CD14-positive monocyte (primary cell): ENCODE data around the gene CHST11. TPM values are rescaled to one million over a fixed set of nuclear protein-coding genes. Genes with fewer than 3 reads are reported as not detected.

Experiments used
- DNase-seq, 3 donors: peaks; one replicate each; pipeline ENCODE4 v3.0.0-alpha.2; 2011 to 2022
- H2AFZ ChIP-seq: 2 replicates; pipeline ENCODE4 v1.6.0; 2012; ENCODE audit warnings: mild to moderate bottlenecking, low read depth, low read length, inconsistent platforms; ENCODE audit not compliant: insufficient read depth, poor library complexity, severe bottlenecking
- H3K27ac ChIP-seq, 2 donors: 1 replicate in 1 of 2; 2 replicates in 1 of 2; pipeline ENCODE4 v1.5.1; 2012 to 2013; ENCODE audit warnings: low read length in 2 of 2, control low read depth in 1 of 2, inconsistent platforms in 1 of 2, low read depth in 1 of 2, mild to moderate bottlenecking in 1 of 2
- H3K27me3 ChIP-seq, 2 donors: one replicate each; pipeline versions ENCODE4 v1.6.0 to v1.6.1; 2011 to 2013; ENCODE audit warnings: low read length in 2 of 2; ENCODE audit not compliant: control insufficient read depth in 2 of 2, insufficient read depth in 2 of 2
- H3K36me3 ChIP-seq, 2 donors: replicated peaks in 1 of 2; 1 replicate in 1 of 2; 2 replicates in 1 of 2; pipeline versions ENCODE4 v1.5.1 to v1.6.1; 2012 to 2013; ENCODE audit warnings: low read length in 2 of 2, control low read depth in 1 of 2, inconsistent platforms in 1 of 2, mild to moderate bottlenecking in 1 of 2; ENCODE audit not compliant: insufficient read depth in 2 of 2, control insufficient read depth in 1 of 2
- H3K4me1 ChIP-seq, 2 donors: 1 replicate in 1 of 2; 2 replicates in 1 of 2; pipeline versions ENCODE4 v1.5.1 to v1.6.1; 2012 to 2013; ENCODE audit warnings: low read length in 2 of 2, control low read depth in 1 of 2, inconsistent platforms in 1 of 2, mild to moderate bottlenecking in 1 of 2, moderate library complexity in 1 of 2; ENCODE audit not compliant: insufficient read depth in 2 of 2, control insufficient read depth in 1 of 2
- H3K4me2 ChIP-seq: replicated peaks from 2 replicates; pipeline ENCODE3; 2012; ENCODE audit warnings: low read length, moderate library complexity, mild to moderate bottlenecking; ENCODE audit not compliant: poor library complexity, severe bottlenecking; ENCODE audit errors: extremely low read depth
- H3K4me3 ChIP-seq, 3 experiments: fragments of 200-600 bp in 1 of 3; sonication (generic) in 1 of 3; replicated peaks in 1 of 3; 1 replicate in 2 of 3; 2 replicates in 1 of 3; pipeline ENCODE4 v1.5.1; 2011 to 2013; ENCODE audit warnings: low read length in 3 of 3, mild to moderate bottlenecking in 3 of 3, control low read depth in 2 of 3, low read depth in 2 of 3, inconsistent platforms in 1 of 3, moderate library complexity in 1 of 3
- H3K79me2 ChIP-seq: 2 replicates; pipeline ENCODE4 v1.6.0; 2012; ENCODE audit warnings: mild to moderate bottlenecking, control low read depth, inconsistent platforms, low read length, moderate library complexity; ENCODE audit not compliant: insufficient read depth
- H3K9ac ChIP-seq: 2 replicates; pipeline ENCODE4 v1.6.0; 2017; ENCODE audit warnings: low read length, mild to moderate bottlenecking; ENCODE audit not compliant: insufficient read depth, poor library complexity, severe bottlenecking
- H3K9me3 ChIP-seq, 2 donors: replicated peaks in 1 of 2; 1 replicate in 1 of 2; 2 replicates in 1 of 2; pipeline versions ENCODE4 v1.5.1 to v1.6.1; 2012 to 2013; ENCODE audit warnings: low read length in 2 of 2, control low read depth in 1 of 2; ENCODE audit not compliant: control insufficient read depth in 1 of 2, insufficient read depth in 1 of 2
- H4K20me1 ChIP-seq: 2 replicates; pipeline ENCODE4 v1.6.0; 2012; ENCODE audit warnings: mild to moderate bottlenecking, low read length, control low read depth, moderate library complexity; ENCODE audit not compliant: insufficient read depth
- H3K27ac Mint-ChIP-seq, 7 donors: one replicate each; pipeline ENCODE4 v1.8.0; 2020; ENCODE audit warnings: mild to moderate bottlenecking in 7 of 7, mixed read lengths in 7 of 7, moderate library complexity in 6 of 7, inconsistent platforms in 2 of 7
- H3K27me3 Mint-ChIP-seq, 3 donors: one replicate each; pipeline ENCODE4 v1.8.0; 2021 to 2022; ENCODE audit warnings: low read depth in 3 of 3, mild to moderate bottlenecking in 3 of 3, mixed read lengths in 3 of 3, moderate library complexity in 3 of 3, inconsistent platforms in 1 of 3
- H3K36me3 Mint-ChIP-seq, 2 donors: one replicate each; pipeline ENCODE4 v1.8.0; 2020; ENCODE audit warnings: mixed read lengths in 2 of 2, inconsistent platforms in 1 of 2, mild to moderate bottlenecking in 1 of 2
- H3K4me1 Mint-ChIP-seq: one replicate; pipeline ENCODE4 v1.8.0; 2020; ENCODE audit warnings: mild to moderate bottlenecking, mixed read lengths
- H3K4me3 Mint-ChIP-seq, 2 donors: one replicate each; pipeline ENCODE4 v1.8.0; 2020; ENCODE audit warnings: mild to moderate bottlenecking in 2 of 2, mixed read lengths in 2 of 2, moderate library complexity in 1 of 2
- H3K9me3 Mint-ChIP-seq, 7 donors: one replicate each; pipeline ENCODE4 v1.8.0; 2020 to 2022; ENCODE audit warnings: mixed read lengths in 7 of 7, mild to moderate bottlenecking in 6 of 7, moderate library complexity in 6 of 7, inconsistent platforms in 2 of 7
- CTCF ChIP-seq: fragments of 200-600 bp; IDR thresholded peaks from one replicate; pipeline ENCODE4 v1.8.0; 2022; ENCODE audit warnings: antibody characterized with exemption, mild to moderate bottlenecking
- WGBS: methylation state at CpG from one replicate; pipeline ENCODE4 v1.1.5; 2013; ENCODE audit warnings: missing lambda C conversion rate; ENCODE audit not compliant: insufficient coverage; 5-methylcytosine and 5-hydroxymethylcytosine counted together
- intact Hi-C, 2 donors: fragments of 100-400 bp; cut with micrococcal nuclease; formaldehyde crosslinking; loops; one replicate each; pipeline versions ENCODE4 v1.15.0 to v1.15.1; 2023
- polyA plus RNA-seq, 3 donors: library from polyadenylated mRNA; depleted of rRNA in 1 of 3; unstranded in 2 of 3; stranded (reverse) in 1 of 3; fragments of 300-500 nt in 2 of 3; fragments of >200 nt in 1 of 3; fragmentation: Illumina TruSeq in 2 of 3; gene quantifications; 1 replicate in 2 of 3; 2 replicates in 1 of 3; pipeline ENCODE4 v1.2.3, GENCODE V29; 2012 to 2021

CHST11 gene
- polyA plus RNA-seq, 3 donors: 44.4 to 66.6 (median 48.4) TPM

DNA sequence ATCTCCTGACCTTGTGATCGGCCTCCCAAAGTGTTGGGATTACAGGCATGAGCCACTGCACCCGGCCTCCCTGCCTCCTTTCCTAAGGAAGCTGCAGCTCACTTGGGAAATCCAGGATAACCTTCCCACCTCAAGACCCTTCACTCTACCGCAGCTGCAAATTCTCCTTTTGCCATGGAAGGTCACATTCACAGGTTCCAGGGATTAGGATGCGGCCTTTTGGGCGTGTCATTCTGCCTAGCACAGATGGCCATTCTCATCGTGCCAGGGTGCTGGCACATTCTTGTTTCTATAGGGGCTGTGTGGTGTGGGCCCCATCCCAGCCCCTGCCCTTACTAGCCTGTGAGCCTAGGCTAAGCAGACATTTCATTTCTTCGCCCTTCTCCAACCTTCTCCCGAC, 219.9 kb downstream of the CHST11 start:
- Histone ChIP-seq H3K4me2 (no peak overlapping the region), H3K9me3 (no peaks in the 10 kb centered on the region), H3K79me2 (peaks cover 100% of the 10 kb centered on the region), H3K4me1 (peaks cover 77 to 93% of the 10 kb centered on the region in 2 donors), H3K4me3 (no peak overlapping the region), H3K9ac (no peak overlapping the region), H3K27me3 (no peaks in the 10 kb centered on the region), H3K36me3 (no peaks in the 10 kb centered on the region), H2AFZ (no peak overlapping the region), H4K20me1 (peaks cover 3% of the 10 kb centered on the region), H3K27ac (peak overlapping the region in 1 of 2 donors; percentile 94)
- WGBS: 60% methylated on average over 2 of the region's 8 CpGs
- DNase-seq: no peak
- H3K36me3 Mint-ChIP-seq: peaks cover 21 to 33% of the 10 kb centered on the region in 2 donors
- peak overlapping the region; percentile 41 to 80 (median 67) for H3K27ac Mint-ChIP-seq
- intact Hi-C loops: loop anchor here in 1 of 2 donors (10.0 kb wide), 2 partner anchors 72 to 222 kb away; partner anchors contain the start of gene CHST11
- peaks cover 0 to under 1% (median 0%) of the 10 kb centered on the region in 7 donors for H3K9me3 Mint-ChIP-seq
- peaks cover 0 to 6% (median 1%) of the 10 kb centered on the region in 3 donors for H3K27me3 Mint-ChIP-seq
- peaks cover 76% of the 10 kb centered on the region for H3K4me1 Mint-ChIP-seq
- TF ChIP-seq CTCF: no peak
- H3K4me3 Mint-ChIP-seq: no peak overlapping the region

DNA sequence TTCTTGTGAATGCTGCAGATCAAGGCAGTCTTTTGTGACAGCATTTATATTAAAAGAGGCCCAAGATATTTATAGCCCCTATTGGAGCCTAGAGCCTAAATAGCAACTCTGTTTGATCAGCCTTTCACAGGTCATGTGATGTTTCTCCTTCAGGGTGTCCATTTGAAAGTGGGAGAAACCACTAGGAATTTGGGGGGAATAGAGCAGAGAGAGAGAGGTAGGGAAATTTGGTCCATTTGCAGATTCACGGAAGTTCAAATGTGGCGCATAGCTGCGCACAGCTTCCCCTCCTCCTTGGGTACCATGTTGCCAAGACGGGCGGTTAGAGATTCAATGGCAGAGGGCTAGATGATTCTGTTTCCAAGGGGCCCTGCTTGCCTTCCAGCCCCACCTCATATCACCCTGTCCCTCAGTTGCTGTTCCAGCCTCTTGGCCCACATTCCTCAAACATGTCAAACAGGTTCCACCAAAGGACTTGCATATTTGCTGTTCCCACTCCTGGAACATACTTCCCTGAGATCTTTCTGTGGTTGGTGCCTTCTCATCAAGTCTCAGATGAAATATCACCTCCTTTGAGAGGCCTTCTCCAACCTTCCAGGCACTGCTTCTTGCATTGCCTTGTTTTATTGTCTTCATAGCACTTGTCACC, 220.8 kb downstream of the CHST11 start:
- Mint-ChIP-seq H3K4me3 (no peak overlapping the region), H3K4me1 (peaks cover 76% of the 10 kb centered on the region), H3K27ac (peak overlapping the region in 3 of 7 donors; percentile 44 to 80 (median 76)), H3K36me3 (peaks cover 21 to 35% of the 10 kb centered on the region in 2 donors), H3K27me3 (peaks cover 0 to 6% (median 1%) of the 10 kb centered on the region in 3 donors), H3K9me3 (no peaks in the 10 kb centered on the region)
- no peak for DNase-seq
- intact Hi-C loops: loop anchor here in 1 of 2 donors (10.0 kb wide), 2 partner anchors 73 to 223 kb away; partner anchors contain the start of gene CHST11
- H3K4me3 ChIP-seq: no peak overlapping the region
- H3K27ac ChIP-seq: peak overlapping the region in 1 of 2 donors; percentile 94
- no peaks in the 10 kb centered on the region for H3K27me3 ChIP-seq
- no peak overlapping the region for H2AFZ ChIP-seq
- TF ChIP-seq CTCF: no peak
- H3K4me1 ChIP-seq: peaks cover 77 to 93% of the 10 kb centered on the region in 2 donors
- no peak overlapping the region for H3K4me2 ChIP-seq
- H4K20me1 ChIP-seq: peaks cover 3% of the 10 kb centered on the region
- peaks cover 100% of the 10 kb centered on the region for H3K79me2 ChIP-seq
- no peaks in the 10 kb centered on the region for H3K9me3 ChIP-seq
- H3K36me3 ChIP-seq: no peaks in the 10 kb centered on the region
- no peak overlapping the region for H3K9ac ChIP-seq
- WGBS: 98% methylated on average over 5 of the region's 5 CpGs
